Measurements from ENCODE around the gene ARAP1. TPM values are rescaled to one million over a fixed set of nuclear protein-coding genes. Genes with fewer than 3 reads are reported as not detected.

The ARAP1 gene
- total RNA-seq, 1 donor, result 95.2 TPM

- DNase-seq (ENCODE audit: insufficient read length, low spot score, missing footprints), result no peak
Measured at GRCh38 chr11:72646024-72646423, 106.2 kb downstream of the ARAP1 start.

GRCh38 chr11:72643547-72643946 lies 108.7 kb downstream of the ARAP1 start:
- H3K27me3 ChIP-seq (ENCODE audit: insufficient read depth, low read length), result peaks cover 29% of the 10 kb centered on the region
- H3K4me2 ChIP-seq (ENCODE audit: insufficient read depth, low read length), result peak overlapping the region; percentile 72
- no peaks in the 10 kb centered on the region for H3K36me3 ChIP-seq (ENCODE audit: insufficient read depth, low read length)
- DNase-seq (ENCODE audit: insufficient read length, low spot score, missing footprints), result peak; percentile 95
- no peak overlapping the region for H2AFZ ChIP-seq (ENCODE audit: low read length)
- no peak for TF ChIP-seq CTCF (IDR thresholded peaks at IDR 0.05; ENCODE audit: extremely low read depth, low read depth, low read length)
- H4K20me1 ChIP-seq (ENCODE audit: insufficient read depth, low read length), result no peaks in the 10 kb centered on the region
- no peaks in the 10 kb centered on the region for H3K9me3 ChIP-seq (ENCODE audit: low read depth, low read length)
- H3K79me2 ChIP-seq (ENCODE audit: insufficient read depth, low read length), result no peaks in the 10 kb centered on the region
- no peak overlapping the region for H3K27ac ChIP-seq (ENCODE audit: low read depth, low read length)
- H3K4me1 ChIP-seq (ENCODE audit: insufficient read depth, low read length), result peaks cover 3% of the 10 kb centered on the region
- peak overlapping the region; percentile 61 for H3K4me3 ChIP-seq (ENCODE audit: insufficient read depth, low read length)

More at GRCh38 chr11:72646024-72646423, 106.2 kb downstream of the ARAP1 start:
- peaks cover 3% of the 10 kb centered on the region for H3K4me1 ChIP-seq (ENCODE audit: insufficient read depth, low read length)
- no peak for TF ChIP-seq CTCF (IDR thresholded peaks at IDR 0.05; ENCODE audit: extremely low read depth, low read depth, low read length)
- no peak overlapping the region for H3K4me3 ChIP-seq (ENCODE audit: insufficient read depth, low read length)
- no peaks in the 10 kb centered on the region for H3K9me3 ChIP-seq (ENCODE audit: low read depth, low read length)
- peaks cover 13% of the 10 kb centered on the region for H3K27me3 ChIP-seq (ENCODE audit: insufficient read depth, low read length)
- no peak overlapping the region for H3K27ac ChIP-seq (ENCODE audit: low read depth, low read length)
- H2AFZ ChIP-seq (ENCODE audit: low read length), result no peak overlapping the region
- H4K20me1 ChIP-seq (ENCODE audit: insufficient read depth, low read length), result no peaks in the 10 kb centered on the region
- H3K36me3 ChIP-seq (ENCODE audit: insufficient read depth, low read length), result no peaks in the 10 kb centered on the region
- H3K79me2 ChIP-seq (ENCODE audit: insufficient read depth, low read length), result no peaks in the 10 kb centered on the region
- no peak overlapping the region for H3K4me2 ChIP-seq (ENCODE audit: insufficient read depth, low read length)

- H3K79me2 ChIP-seq (ENCODE audit: insufficient read depth, low read length), result no peaks in the 10 kb centered on the region
- peaks cover 3% of the 10 kb centered on the region for H3K4me1 ChIP-seq (ENCODE audit: insufficient read depth, low read length)
- H3K27ac ChIP-seq (ENCODE audit: low read depth, low read length), result no peak overlapping the region
- H3K9me3 ChIP-seq (ENCODE audit: low read depth, low read length), result no peaks in the 10 kb centered on the region
- no peaks in the 10 kb centered on the region for H3K36me3 ChIP-seq (ENCODE audit: insufficient read depth, low read length)
- no peaks in the 10 kb centered on the region for H4K20me1 ChIP-seq (ENCODE audit: insufficient read depth, low read length)
- H2AFZ ChIP-seq (ENCODE audit: low read length), result peak overlapping the region; percentile 70
- H3K4me2 ChIP-seq (ENCODE audit: insufficient read depth, low read length), result peak overlapping the region; percentile 72
- peak; percentile 72 for TF ChIP-seq CTCF (IDR thresholded peaks at IDR 0.05; ENCODE audit: extremely low read depth, low read depth, low read length)
- H3K27me3 ChIP-seq (ENCODE audit: insufficient read depth, low read length), result peaks cover 29% of the 10 kb centered on the region
- H3K4me3 ChIP-seq (ENCODE audit: insufficient read depth, low read length), result peak overlapping the region; percentile 61
- peak; percentile 99 for DNase-seq (ENCODE audit: insufficient read length, low spot score, missing footprints)
Measured at GRCh38 chr11:72642884-72643522, 109.2 kb downstream of the ARAP1 start.

- no peak overlapping the region for H3K27ac ChIP-seq (ENCODE audit: low read depth, low read length)
- no peaks in the 10 kb centered on the region for H3K9me3 ChIP-seq (ENCODE audit: low read depth, low read length)
- no peaks in the 10 kb centered on the region for H3K36me3 ChIP-seq (ENCODE audit: insufficient read depth, low read length)
- peak overlapping the region; percentile 61 for H3K4me3 ChIP-seq (ENCODE audit: insufficient read depth, low read length)
- no peaks in the 10 kb centered on the region for H3K79me2 ChIP-seq (ENCODE audit: insufficient read depth, low read length)
- H3K4me2 ChIP-seq (ENCODE audit: insufficient read depth, low read length), result peak overlapping the region; percentile 72
- H4K20me1 ChIP-seq (ENCODE audit: insufficient read depth, low read length), result no peaks in the 10 kb centered on the region
- TF ChIP-seq CTCF (IDR thresholded peaks at IDR 0.05; ENCODE audit: extremely low read depth, low read depth, low read length), result no peak
- peak overlapping the region; percentile 70 for H2AFZ ChIP-seq (ENCODE audit: low read length)
- peaks cover 37% of the 10 kb centered on the region for H3K27me3 ChIP-seq (ENCODE audit: insufficient read depth, low read length)
- DNase-seq (ENCODE audit: insufficient read length, low spot score, missing footprints), result peak; percentile 95
- peaks cover 3% of the 10 kb centered on the region for H3K4me1 ChIP-seq (ENCODE audit: insufficient read depth, low read length)
Measured at GRCh38 chr11:72642043-72642883, 109.9 kb downstream of the ARAP1 start.

Data from osteoblast (primary cell).